Ishikawa (cell line): Measurements from ENCODE around the gene S100A10.

Source experiments
- RAD21 ChIP-seq: IDR thresholded peaks from 2 replicates; pipeline ENCODE4 v1.6.1; 2012; ENCODE audit warnings: low read depth
- USF1 ChIP-seq: IDR thresholded peaks from 2 replicates; pipeline ENCODE4 v1.6.1; 2012

Gene S100A10

GRCh38 chr1:151934048-151934493 is 59.6 kb downstream of the S100A10 start:
- peak; percentile 98 for TF ChIP-seq RAD21
- TF ChIP-seq USF1, result no peak
